HFFc6 (cell line): ENCODE results near the gene PELI3. TPM values are rescaled to one million over a fixed set of nuclear protein-coding genes. Genes with fewer than 3 reads are reported as not detected.

Source experiments
- DNase-seq: peaks from one replicate; pipeline ENCODE4 v3.0.0-alpha.2; 2018
- H3K27ac Mint-ChIP-seq: 2 replicates; pipeline ENCODE4 v1.8.0; 2020; ENCODE audit warnings: mild to moderate bottlenecking, mixed read lengths
- H3K27me3 Mint-ChIP-seq: 2 replicates; pipeline ENCODE4 v1.8.0; 2021; ENCODE audit warnings: mild to moderate bottlenecking, moderate library complexity, mixed read lengths; ENCODE audit not compliant: insufficient read depth
- H3K36me3 Mint-ChIP-seq: 2 replicates; pipeline ENCODE4 v1.8.0; 2021; ENCODE audit warnings: low read depth, mixed read lengths
- H3K4me1 Mint-ChIP-seq: 2 replicates; pipeline ENCODE4 v1.8.0; 2020; ENCODE audit warnings: low read depth, mixed read lengths
- H3K4me3 Mint-ChIP-seq: 2 replicates; pipeline ENCODE4 v1.8.0; 2020; ENCODE audit warnings: mild to moderate bottlenecking, moderate library complexity, mixed read lengths
- H3K9me3 Mint-ChIP-seq: 2 replicates; pipeline ENCODE4 v1.8.0; 2020; ENCODE audit warnings: mild to moderate bottlenecking, mixed read lengths
- CTCF ChIP-seq: fragments of 200-600 bp; sonication (generic); IDR thresholded peaks from 2 replicates; pipeline ENCODE4 v1.5.0; 2021; ENCODE audit warnings: antibody characterized with exemption, mild to moderate bottlenecking
- total RNA-seq, 6 experiments: library from RNA; stranded (reverse); fragmentation: NEBNext Ultra II Directional; extraction: Animal tissue kit (Norgen Biotek cat#: 25700); gene quantifications; 2 replicates in 1 of 6; 3 replicates in 5 of 6; pipeline ENCODE4 v1.2.3, GENCODE V29; 2021

PELI3 gene
- total RNA-seq, 6 experiments from 2014 or later, result 6.7 to 8.0 (median 7.2) TPM

GRCh38 chr11:66447012-66447411 is 19.7 kb upstream of the PELI3 start:
- H3K9me3 Mint-ChIP-seq, result peaks cover 6% of the 10 kb centered on the region; the same call in 1 of the 2 replicates
- DNase-seq, result no peak
- H3K27ac Mint-ChIP-seq, result no peak overlapping the region
- H3K27me3 Mint-ChIP-seq, result peaks cover 58% of the 10 kb centered on the region
- no peak for TF ChIP-seq CTCF
- peaks cover 7% of the 10 kb centered on the region; the same call in 1 of the 2 replicates for H3K36me3 Mint-ChIP-seq
- no peak overlapping the region for H3K4me3 Mint-ChIP-seq
- H3K4me1 Mint-ChIP-seq, result peaks cover 28% of the 10 kb centered on the region

GRCh38 chr11:66448523-66448922 is 18.2 kb upstream of the PELI3 start:
- Mint-ChIP-seq H3K27ac (no peak overlapping the region), H3K36me3 (no peaks in the 10 kb centered on the region), H3K27me3 (peaks cover 67% of the 10 kb centered on the region), H3K4me1 (peaks cover 20% of the 10 kb centered on the region), H3K4me3 (no peak overlapping the region), H3K9me3 (peaks cover 1% of the 10 kb centered on the region; the same call in 1 of the 2 replicates)
- TF ChIP-seq CTCF, result no peak
- DNase-seq, result no peak

GRCh38 chr11:66450560-66450959 is 16.1 kb upstream of the PELI3 start:
- Mint-ChIP-seq H3K36me3 (no peaks in the 10 kb centered on the region), H3K27ac (no peak overlapping the region), H3K4me1 (peaks cover 6% of the 10 kb centered on the region), H3K9me3 (no peaks in the 10 kb centered on the region), H3K4me3 (no peak overlapping the region), H3K27me3 (peaks cover 74% of the 10 kb centered on the region)
- no peak for TF ChIP-seq CTCF
- DNase-seq, result no peak

GRCh38 chr11:66451663-66452062 is 15.0 kb upstream of the PELI3 start:
- no peak for TF ChIP-seq CTCF
- peaks cover 6% of the 10 kb centered on the region for H3K4me1 Mint-ChIP-seq
- H3K27me3 Mint-ChIP-seq, result peaks cover 66% of the 10 kb centered on the region
- DNase-seq, result no peak
- H3K9me3 Mint-ChIP-seq, result no peaks in the 10 kb centered on the region
- no peak overlapping the region for H3K4me3 Mint-ChIP-seq
- H3K27ac Mint-ChIP-seq, result no peak overlapping the region
- no peaks in the 10 kb centered on the region for H3K36me3 Mint-ChIP-seq

GRCh38 chr11:66454247-66454646 is 12.5 kb upstream of the PELI3 start:
- Mint-ChIP-seq H3K4me3 (no peak overlapping the region), H3K27me3 (peaks cover 44% of the 10 kb centered on the region), H3K27ac (no peak overlapping the region), H3K9me3 (no peaks in the 10 kb centered on the region), H3K4me1 (peaks cover 4% of the 10 kb centered on the region; the same call in 1 of the 2 replicates), H3K36me3 (no peaks in the 10 kb centered on the region)
- no peak for DNase-seq
- no peak for TF ChIP-seq CTCF

- no peak for DNase-seq
- no peak overlapping the region for H3K4me3 Mint-ChIP-seq
- peaks cover 44% of the 10 kb centered on the region for H3K27me3 Mint-ChIP-seq
- H3K36me3 Mint-ChIP-seq, result no peaks in the 10 kb centered on the region
- H3K4me1 Mint-ChIP-seq, result peaks cover 7% of the 10 kb centered on the region; the same call in 1 of the 2 replicates
- H3K9me3 Mint-ChIP-seq, result no peaks in the 10 kb centered on the region
- H3K27ac Mint-ChIP-seq, result no peak overlapping the region
- TF ChIP-seq CTCF, result no peak
These were observed 11.9 kb upstream of the PELI3 start for GRCh38 chr11:66454828-66455227.
